Retinal pigment epithelial cell (primary cell): ENCODE data around the gene NFASC.

Experiments
- DNase-seq: peaks from one replicate; pipeline ENCODE4 v3.0.0-alpha.2; 2010; ENCODE audit warnings: low read depth
- H3K4me3 ChIP-seq: 2 replicates; pipeline ENCODE4 v1.5.1; 2011; ENCODE audit warnings: mild to moderate bottlenecking, low read length, control low read depth, moderate library complexity
- CTCF ChIP-seq: conservative IDR thresholded peaks from 2 replicates; pipeline ENCODE4 v1.5.1; 2011; ENCODE audit warnings: low read depth, low read length, control low read depth, inconsistent platforms

NFASC gene

GRCh38 chr1:205062319-205062718 lies 191.7 kb downstream of the NFASC start:
- no peak for TF ChIP-seq CTCF
- no peak for DNase-seq
- H3K4me3 ChIP-seq = no peak overlapping the region

DNA sequence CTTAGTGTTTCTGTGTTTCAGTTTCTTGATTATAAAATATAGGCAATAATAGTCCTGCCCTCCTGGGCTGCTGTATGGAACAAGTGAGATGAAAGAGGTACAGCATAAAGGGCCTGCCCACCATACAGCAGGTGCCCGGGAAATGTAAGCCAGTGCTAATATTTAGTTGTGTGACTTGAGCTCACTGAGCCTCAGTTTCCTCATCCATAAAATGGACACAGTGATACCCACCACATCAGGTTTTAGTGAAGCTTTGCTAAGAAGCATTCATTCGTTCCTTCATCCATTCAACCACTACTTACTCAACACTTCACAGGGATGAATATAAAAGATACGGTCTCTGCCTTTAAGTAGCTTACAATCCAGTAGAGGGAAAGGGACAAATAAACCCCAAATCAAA lies 192.2 kb downstream of the NFASC start:
- no peak overlapping the region for H3K4me3 ChIP-seq
- DNase-seq = no peak
- no peak for TF ChIP-seq CTCF

DNA sequence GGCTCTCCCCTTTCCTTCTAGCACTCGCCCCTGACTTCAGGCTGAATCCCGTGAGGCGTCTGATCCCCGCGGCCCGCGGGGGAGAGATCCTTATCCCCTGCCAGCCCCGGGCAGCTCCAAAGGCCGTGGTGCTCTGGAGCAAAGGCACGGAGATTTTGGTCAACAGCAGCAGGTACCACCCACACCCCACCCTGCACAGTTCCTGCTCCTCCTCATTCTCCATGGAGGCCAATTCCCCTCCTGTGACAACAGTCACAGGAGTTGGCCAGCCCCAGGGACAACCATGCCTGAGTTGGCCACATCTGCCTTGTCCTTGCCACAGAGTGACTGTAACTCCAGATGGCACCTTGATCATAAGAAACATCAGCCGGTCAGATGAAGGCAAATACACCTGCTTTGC lies 193.6 kb downstream of the NFASC start:
- no peak for TF ChIP-seq CTCF
- DNase-seq = no peak
- H3K4me3 ChIP-seq = no peak overlapping the region

DNA sequence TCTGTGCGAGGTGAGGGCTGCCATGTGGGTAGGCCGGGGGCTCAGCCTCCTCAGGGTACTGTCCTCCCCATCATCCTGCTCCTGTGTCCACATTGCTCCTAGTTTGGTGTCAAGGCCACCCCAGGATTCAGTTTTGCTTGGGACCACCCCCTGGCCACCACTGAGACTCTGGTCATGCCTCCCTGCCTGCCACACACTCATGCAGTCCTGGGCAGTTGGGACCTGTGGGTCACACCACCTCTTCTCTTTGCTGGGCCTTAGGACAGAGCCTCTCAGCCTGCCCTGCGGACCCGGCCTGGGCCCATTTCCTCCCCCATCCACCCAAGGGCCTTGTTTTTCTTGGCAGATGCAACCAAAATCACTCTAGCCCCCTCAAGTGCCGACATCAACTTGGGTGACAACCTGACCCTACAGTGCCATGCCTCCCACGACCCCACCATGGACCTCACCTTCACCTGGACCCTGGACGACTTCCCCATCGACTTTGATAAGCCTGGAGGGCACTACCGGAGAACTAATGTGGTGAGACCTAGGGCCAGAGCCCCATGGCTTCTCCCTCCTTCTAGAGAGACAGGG lies 194.2 kb downstream of the NFASC start:
- no peak for DNase-seq
- no peak for TF ChIP-seq CTCF
- no peak overlapping the region for H3K4me3 ChIP-seq

DNA sequence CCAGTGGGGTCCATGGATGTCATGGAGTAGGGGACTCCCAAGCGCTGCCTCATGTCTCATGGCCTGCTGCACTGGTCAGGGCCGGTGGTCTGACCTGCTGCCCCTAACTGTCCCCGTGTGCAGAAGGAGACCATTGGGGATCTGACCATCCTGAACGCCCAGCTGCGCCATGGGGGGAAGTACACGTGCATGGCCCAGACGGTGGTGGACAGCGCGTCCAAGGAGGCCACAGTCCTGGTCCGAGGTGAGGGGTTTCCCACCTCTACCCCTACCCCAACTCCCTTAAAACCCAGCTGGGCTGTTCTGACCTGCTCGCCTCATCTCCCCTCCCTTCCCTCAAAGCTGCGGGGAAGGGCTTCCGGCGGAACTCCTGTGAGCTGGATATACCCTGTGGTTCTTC lies 195.0 kb downstream of the NFASC start:
- TF ChIP-seq CTCF = no peak
- H3K4me3 ChIP-seq = no peak overlapping the region
- DNase-seq = no peak

- H3K4me3 ChIP-seq = no peak overlapping the region
- peak; percentile 41 for TF ChIP-seq CTCF
- no peak for DNase-seq
Measured at GRCh38 chr1:205066141-205066818, 195.6 kb downstream of the NFASC start.

DNA sequence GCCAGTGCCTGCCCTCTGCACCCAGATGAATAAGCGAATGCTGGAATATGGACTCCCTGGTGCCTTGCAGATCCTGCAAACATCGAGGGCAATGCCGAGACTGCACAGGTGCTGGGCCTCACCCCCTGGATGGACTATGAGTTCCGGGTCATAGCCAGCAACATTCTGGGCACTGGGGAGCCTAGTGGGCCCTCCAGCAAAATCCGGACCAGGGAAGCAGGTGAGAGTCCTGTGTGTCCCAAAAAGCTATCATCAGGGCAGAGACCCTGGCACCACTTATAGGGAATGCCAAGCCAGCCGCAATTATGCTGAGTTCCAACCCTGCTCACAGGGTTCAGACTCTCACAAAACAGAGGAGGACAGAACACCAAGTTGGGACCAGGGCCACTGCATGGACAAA lies 196.4 kb downstream of the NFASC start:
- DNase-seq = no peak
- no peak overlapping the region for H3K4me3 ChIP-seq
- TF ChIP-seq CTCF = no peak
